Panc1 (cell line): ENCODE results near the gene SREBF2.

Experiments used
- CTCF ChIP-seq: fragments of 450-650 bp; IDR thresholded peaks from 2 replicates; pipeline ENCODE4 v1.5.1; 2017; ENCODE audit warnings: mild to moderate bottlenecking
- POLR2AphosphoS5 ChIP-seq: IDR thresholded peaks from 2 replicates; pipeline ENCODE4 v1.6.1; 2012; ENCODE audit warnings: mild to moderate bottlenecking, low read depth, low read length, moderate library complexity
- REST ChIP-seq, 2 experiments: IDR thresholded peaks; 2 replicates each; pipeline ENCODE4 v1.6.1; 2011 to 2012; ENCODE audit warnings: low read depth in 2 of 2, control low read depth in 1 of 2, low read length in 1 of 2, mild to moderate bottlenecking in 1 of 2, moderate library complexity in 1 of 2; ENCODE audit not compliant: insufficient read depth in 1 of 2
- SIN3A ChIP-seq: IDR thresholded peaks from 2 replicates; pipeline ENCODE4 v1.6.1; 2012; ENCODE audit warnings: low read depth, mild to moderate bottlenecking, low read length, moderate library complexity, borderline replicate concordance; ENCODE audit not compliant: insufficient read depth
- TCF7L2 ChIP-seq: IDR thresholded peaks from 2 replicates; pipeline ENCODE4 v1.6.1; 2011; ENCODE audit warnings: mild to moderate bottlenecking, low read depth, low read length, inconsistent platforms

GRCh38 chr22:41928593-41929417, 95.9 kb downstream of the SREBF2 start:
- no peak for TF ChIP-seq CTCF
- no peak for TF ChIP-seq TCF7L2
- no peak for TF ChIP-seq SIN3A
- no peak for TF ChIP-seq POLR2AphosphoS5
- no peak for TF ChIP-seq REST (IDR thresholded peaks at IDR 0.05; ENCODE audit: insufficient read depth in 1 of 2, low read depth in 2 of 2, low read length in 1 of 2)
